HG03378 (cell line): ENCODE results near the gene ANKS1A.
A peak's percentile ranks its signal among the peaks of the same experiment; 100 is the strongest.
"Not testable (repeated sequence)": the region's sequence is repeated elsewhere in the genome, so short reads cannot be mapped to it uniquely, and the experiment has no call there.

ENCODE experiments used
- ATAC-seq: cut with Tn5 transposase; IDR thresholded peaks from one replicate; pipeline ENCODE4 v1.9.1; 2021; ENCODE audit warnings: mild to moderate bottlenecking, moderate library complexity; ENCODE audit not compliant: unreplicated experiment

Gene ANKS1A

DNA sequence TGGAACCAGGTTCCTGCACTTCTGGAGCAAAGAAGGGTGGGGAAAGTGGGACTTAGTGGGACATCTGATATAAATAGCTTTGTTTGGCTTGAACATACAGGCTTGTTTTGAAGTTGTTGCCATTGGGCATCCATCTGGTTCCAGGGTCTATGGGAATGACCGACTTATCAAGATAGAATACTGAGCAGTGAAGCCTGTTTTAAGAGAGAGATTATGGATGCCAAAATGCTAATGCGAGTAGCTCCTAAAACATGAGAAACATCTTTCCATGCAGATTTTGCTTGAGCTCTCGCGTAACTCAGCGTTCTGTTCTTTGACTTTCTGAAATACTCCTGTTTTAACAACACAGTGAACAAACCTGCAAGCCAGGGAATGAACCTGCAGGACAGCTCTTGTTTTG, 98.5 kb downstream of the ANKS1A start:
- ATAC-seq, result no peak

- ATAC-seq, result no peak
Measured at GRCh38 chr6:34990971-34991560, 102.0 kb downstream of the ANKS1A start.

- no peak for ATAC-seq
Measured at GRCh38 chr6:34992376-34992775, 103.3 kb downstream of the ANKS1A start.

GRCh38 chr6:34993213-34993612, 104.2 kb downstream of the ANKS1A start:
- no peak for ATAC-seq

- no peak for ATAC-seq
Measured at GRCh38 chr6:34994693-34995092, 105.6 kb downstream of the ANKS1A start.

DNA sequence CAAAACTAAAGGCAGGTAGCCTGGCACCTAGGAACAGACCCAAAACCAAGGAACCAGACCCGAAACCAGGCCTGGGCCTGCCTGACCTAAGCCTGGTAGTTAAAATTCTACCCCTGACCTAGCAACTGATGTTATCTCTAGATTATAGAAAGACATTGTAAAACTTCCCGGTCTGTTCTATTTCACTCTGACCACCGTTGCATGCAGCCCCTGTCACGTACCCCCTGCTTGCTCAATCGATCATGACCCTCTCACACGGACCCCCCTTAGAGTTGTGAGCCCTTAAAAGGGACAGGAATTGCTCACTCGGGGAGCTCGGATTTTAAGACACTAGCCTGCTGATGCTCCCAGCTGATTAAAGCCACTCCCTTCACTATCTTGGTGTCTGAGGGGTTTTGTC, 109.4 kb downstream of the ANKS1A start:
- not testable (repeated sequence) for ATAC-seq

DNA sequence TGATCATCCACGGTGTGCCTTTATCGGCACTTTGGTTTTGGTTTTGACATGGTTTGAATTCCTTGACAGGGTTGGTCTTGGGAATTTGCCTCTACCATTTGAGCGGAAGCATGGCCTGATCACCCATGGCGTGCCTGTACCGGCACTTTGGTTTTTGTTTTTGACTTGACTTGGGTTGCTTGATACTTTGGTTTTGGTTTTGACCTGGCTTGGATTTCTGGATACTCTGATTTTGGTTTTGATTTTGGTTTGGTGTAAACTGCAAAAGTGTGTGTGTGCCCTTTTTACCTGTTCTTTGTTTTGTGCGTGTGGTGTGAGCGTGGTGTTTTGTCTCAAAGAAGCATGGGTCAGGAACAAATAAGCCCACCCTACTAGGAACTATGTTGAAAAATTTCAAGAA, 110.1 kb downstream of the ANKS1A start:
- not testable (repeated sequence) for ATAC-seq

DNA sequence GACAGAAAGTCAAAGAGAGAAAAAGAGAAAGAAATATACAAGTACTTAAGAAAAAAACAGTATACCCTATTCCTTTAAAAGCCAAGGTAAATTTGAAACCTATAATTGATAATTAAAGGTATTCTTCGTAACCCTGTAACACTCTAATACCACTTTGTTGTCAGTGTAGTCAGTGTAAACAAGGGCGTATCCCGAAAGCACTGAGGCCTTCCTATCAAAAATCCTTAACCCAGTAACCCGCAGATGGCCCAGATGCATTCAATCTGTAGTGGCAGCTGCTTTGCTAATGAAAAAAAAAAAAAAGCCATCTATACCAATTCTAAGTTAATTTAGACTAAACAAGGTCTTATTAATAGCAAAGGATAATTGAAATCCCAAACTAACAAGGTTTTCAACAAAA, 110.9 kb downstream of the ANKS1A start:
- not testable (repeated sequence) for ATAC-seq

DNA sequence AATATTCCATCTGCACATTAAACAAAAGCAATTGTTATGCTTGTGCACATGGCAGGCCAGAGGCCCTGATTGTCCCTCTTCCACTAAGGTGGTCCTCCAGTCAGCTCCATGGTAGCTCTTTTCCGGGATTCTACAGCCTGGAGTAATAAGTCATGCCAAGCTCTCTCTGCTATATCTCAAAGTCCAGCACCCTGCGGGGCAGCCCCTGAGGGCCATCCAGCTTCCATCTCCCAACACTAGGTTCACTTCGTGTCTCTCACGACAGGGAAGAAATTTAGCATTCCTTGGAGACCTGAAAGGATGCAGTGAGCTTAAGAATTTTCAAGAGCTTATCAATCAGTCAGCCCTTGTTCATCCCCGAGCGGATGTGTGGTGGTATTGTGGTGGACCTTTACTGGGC, 112.3 kb downstream of the ANKS1A start:
- ATAC-seq, result not testable (repeated sequence)

DNA sequence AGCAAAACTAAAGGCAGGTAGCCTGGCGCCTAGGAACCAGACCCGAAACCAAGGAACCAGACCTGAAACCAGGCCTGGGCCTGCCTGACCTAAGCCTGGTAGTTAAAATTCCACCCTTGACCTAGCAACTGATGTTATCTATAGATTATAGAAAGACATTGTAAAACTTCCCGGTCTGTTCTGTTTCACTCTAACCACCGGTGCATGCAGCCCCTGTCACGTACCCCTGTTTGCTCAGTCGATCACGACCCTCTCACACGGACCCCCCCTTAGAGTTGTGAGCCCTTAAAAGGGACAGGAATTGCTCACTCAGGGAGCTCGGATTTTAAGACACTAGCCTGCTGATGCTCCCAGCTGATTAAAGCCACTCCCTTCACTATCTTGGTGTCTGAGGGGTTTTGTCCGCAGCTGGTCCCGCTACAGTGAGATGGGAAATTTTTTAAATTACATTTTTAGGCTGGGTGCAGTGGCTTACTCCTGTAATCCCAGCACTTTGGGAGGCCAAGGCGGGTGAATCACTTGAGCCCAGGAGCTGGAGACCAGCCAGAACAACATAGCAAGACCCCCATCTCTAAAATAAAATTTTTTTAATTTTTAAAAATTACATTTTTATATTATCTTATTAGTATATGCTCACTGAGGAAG, 115.0 kb downstream of the ANKS1A start:
- ATAC-seq, result not testable (repeated sequence)

- no peak for ATAC-seq
Measured at GRCh38 chr6:35007016-35007415, 118.0 kb downstream of the ANKS1A start.

DNA sequence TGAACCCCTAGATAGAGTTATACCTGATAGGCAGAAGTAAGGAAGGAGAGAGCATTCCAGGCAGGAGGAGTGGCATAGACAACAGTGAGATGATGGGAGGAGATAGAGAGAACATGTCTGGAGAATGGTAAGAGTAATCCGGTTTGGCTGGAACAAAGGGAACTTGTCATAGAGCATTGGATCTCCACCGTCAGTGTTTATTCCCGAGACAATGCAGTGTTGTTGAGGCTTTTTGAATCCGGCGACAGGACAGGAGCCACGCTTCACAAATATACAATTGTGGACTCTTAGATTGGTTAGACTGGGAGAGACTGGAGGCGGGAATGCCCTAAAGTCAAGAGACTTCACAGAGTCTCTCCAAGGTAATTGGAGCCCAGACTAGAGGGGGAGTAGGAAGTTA, 119.8 kb downstream of the ANKS1A start:
- no peak for ATAC-seq

DNA sequence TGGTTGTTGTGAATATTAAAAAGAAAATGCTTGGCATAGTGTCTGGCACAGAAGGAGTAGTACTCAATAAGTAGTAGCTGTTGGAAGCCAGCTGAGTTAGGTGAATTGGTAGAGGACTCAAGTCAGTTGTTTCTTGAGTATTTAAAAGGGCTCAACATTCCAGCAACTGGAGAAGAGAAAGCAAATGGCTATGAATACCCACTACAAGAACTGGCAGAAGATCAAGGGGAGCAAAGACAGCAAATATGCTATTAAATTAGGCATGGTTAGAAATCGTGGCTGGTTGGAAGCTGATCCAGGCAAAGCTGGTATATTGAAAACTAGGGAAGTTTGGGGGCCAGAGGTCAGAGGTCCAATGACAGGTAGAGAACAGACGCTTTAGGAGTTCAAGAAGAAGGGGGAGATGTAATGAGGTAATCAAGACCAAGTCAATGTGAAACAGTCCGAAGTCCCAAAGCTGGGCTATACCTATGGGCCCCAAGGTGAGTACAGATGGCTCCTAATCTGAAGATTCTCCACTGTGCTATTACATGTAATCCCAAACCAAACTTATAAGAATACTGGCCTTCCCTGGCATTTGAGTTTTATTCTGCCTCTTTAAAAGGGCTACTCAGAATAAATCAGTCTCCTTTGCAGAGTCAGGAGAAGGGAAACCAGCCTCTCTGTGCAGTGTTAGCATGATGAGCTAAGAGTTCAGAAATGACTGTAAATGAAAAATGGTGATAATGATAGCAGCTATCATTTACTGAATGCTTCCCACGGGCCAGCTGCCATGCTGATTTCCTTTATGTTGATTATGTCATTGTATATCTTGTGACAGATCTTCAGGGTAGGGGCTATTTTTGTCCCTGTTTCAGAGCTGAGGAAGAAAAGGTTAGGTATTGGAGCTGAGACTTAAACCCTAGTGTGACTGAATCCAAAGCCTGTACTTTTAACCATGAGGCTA, 122.3 kb downstream of the ANKS1A start:
- peak; percentile 59 for ATAC-seq

DNA sequence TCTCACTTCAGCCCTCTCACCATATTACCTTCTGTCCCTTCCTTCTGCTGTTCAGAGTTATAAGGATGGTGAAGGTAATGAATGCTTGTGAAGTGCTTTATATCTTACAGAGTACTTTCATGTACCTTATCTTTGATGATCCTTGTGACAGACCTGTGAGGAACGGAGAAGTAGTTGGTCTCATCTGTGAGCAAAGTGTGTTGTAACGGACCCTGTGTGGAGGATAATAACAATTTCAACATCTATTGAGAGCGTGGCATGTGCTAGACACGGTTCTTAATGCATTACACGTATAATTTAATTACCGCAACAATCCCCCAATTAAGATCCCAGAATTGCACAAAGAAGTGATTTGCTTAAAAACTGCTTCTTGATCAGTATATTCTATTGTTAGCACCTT, 124.6 kb downstream of the ANKS1A start:
- no peak for ATAC-seq

- no peak for ATAC-seq
Measured at GRCh38 chr6:35014341-35014740, 125.3 kb downstream of the ANKS1A start.

DNA sequence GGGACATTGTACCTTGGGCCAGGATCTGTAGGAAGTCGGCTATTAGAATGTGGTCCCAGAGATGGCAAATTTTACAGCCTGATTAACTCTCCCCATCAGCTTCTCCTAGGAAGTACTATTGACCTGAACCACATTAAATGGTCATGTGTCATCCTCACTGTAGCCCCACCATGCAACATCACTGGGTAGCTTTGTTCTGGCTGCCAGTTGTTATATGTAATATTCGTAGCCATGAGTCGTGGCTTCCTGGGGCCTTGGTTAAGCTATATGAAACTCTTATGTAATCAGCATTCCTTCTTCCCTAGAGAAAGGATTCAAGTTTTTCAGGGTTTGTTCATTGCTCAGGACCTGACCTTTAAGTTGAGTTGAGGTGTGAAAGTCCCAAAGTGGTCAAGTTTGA, 125.7 kb downstream of the ANKS1A start:
- ATAC-seq, result no peak

DNA sequence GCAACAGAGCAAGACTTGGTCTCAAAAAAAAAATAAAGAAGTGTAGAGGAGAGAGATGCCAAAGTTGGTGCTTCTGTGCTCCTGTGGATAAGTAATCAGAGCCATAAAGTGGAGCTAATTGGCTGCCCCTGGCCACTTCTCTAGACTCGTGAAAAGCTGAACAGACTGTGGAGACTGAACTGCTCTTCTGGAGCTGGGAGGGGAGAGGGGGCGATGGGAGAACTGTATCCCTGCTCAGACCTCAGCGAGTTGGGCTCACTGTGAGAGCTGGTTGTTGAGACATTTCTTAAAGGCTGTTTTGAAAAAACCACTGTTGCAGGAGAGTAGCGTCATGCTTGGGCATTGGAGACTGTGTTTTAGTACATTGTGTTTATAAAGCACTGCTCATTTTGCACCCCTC, 126.4 kb downstream of the ANKS1A start:
- no peak for ATAC-seq

DNA sequence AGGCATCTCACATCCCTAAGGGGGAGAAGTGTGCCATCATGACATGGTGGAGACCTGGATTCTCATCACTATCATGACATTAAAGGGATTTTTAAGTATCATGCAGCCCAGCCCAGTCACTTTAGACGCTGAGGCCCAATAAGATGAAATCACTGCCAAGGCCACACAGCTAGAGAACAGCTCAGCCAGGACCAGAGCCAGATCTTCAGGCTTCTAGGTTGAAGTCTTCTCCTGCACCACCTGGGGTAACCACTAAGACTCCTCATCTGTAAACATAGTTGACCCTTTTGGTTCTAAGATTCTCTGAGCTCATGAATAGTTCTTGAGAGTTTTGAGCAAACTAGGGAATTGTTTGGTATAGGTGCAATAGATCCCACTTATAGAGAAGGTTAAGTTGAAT, 126.9 kb downstream of the ANKS1A start:
- ATAC-seq, result no peak

- ATAC-seq, result no peak
Measured at GRCh38 chr6:35016502-35017321, 127.7 kb downstream of the ANKS1A start.

- no peak for ATAC-seq
Measured at GRCh38 chr6:35017411-35018181, 128.5 kb downstream of the ANKS1A start.
